Brain microvascular endothelial cell (primary cell): ENCODE results near the gene SF3B2.
"Not testable (repeated sequence)": the region's sequence is repeated elsewhere in the genome, so short reads cannot be mapped to it uniquely, and the experiment has no call there.

Experiments
- DNase-seq: peaks from one replicate; pipeline ENCODE4 v3.0.0-alpha.2; 2020
- H3K27ac ChIP-seq: fragments of 250-450 bp; sonication (Bioruptor Pico); 2 replicates; pipeline ENCODE4 v1.5.1; 2020; ENCODE audit warnings: mild to moderate bottlenecking, moderate library complexity
- H3K27me3 ChIP-seq: fragments of 250-450 bp; sonication (Bioruptor Pico); replicated peaks from 2 replicates; pipeline ENCODE4 v1.5.1; 2020; ENCODE audit warnings: mild to moderate bottlenecking
- H3K36me3 ChIP-seq: fragments of 250-450 bp; sonication (Bioruptor Pico); replicated peaks from 2 replicates; pipeline ENCODE4 v1.5.1; 2020; ENCODE audit warnings: mild to moderate bottlenecking
- H3K4me3 ChIP-seq: 2 replicates; pipeline ENCODE4 v1.5.1; 2011; ENCODE audit warnings: low read depth, mild to moderate bottlenecking, control low read depth, low read length, moderate library complexity
- in situ Hi-C: cut with HindIII; loops from 2 replicates; pipeline ENCODE4 v1.10.0; 2017; ENCODE audit warnings: low sequenced_read_pairs, low pct_ligation_motif_present
- TF ChIP-seq, protein P1 (sequence below): IDR thresholded peaks from 2 replicates; pipeline ENCODE4 v1.5.1; 2011; ENCODE audit warnings: low read depth, mild to moderate bottlenecking, moderate library complexity, low read length, control low read depth, inconsistent platforms; ENCODE audit errors: missing control alignments

SF3B2 gene

DNA sequence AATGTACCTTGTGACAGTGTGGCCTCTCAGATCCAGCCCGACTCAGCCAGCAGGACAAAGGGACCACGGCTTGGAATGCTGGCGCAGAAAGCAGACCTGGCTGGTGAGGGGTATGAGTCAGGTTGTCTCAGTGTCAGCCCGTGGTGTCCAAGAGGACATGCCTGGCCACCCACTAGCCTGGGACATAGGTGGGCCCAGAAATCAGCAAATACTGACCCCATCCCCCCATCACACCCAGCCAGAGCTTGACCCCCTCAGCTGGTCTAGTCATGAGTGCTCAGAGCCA lies 45.3 kb upstream of the SF3B2 start:
- H3K4me3 ChIP-seq, result no peak overlapping the region
- in situ Hi-C loops, result no loop called here
- H3K27me3 ChIP-seq, result no peaks in the 10 kb centered on the region
- peaks cover 8% of the 10 kb centered on the region for H3K36me3 ChIP-seq
- TF ChIP-seq, protein P1, sequence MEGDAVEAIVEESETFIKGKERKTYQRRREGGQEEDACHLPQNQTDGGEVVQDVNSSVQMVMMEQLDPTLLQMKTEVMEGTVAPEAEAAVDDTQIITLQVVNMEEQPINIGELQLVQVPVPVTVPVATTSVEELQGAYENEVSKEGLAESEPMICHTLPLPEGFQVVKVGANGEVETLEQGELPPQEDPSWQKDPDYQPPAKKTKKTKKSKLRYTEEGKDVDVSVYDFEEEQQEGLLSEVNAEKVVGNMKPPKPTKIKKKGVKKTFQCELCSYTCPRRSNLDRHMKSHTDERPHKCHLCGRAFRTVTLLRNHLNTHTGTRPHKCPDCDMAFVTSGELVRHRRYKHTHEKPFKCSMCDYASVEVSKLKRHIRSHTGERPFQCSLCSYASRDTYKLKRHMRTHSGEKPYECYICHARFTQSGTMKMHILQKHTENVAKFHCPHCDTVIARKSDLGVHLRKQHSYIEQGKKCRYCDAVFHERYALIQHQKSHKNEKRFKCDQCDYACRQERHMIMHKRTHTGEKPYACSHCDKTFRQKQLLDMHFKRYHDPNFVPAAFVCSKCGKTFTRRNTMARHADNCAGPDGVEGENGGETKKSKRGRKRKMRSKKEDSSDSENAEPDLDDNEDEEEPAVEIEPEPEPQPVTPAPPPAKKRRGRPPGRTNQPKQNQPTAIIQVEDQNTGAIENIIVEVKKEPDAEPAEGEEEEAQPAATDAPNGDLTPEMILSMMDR, result no peak
- DNase-seq, result no peak
- no peak overlapping the region for H3K27ac ChIP-seq

DNA sequence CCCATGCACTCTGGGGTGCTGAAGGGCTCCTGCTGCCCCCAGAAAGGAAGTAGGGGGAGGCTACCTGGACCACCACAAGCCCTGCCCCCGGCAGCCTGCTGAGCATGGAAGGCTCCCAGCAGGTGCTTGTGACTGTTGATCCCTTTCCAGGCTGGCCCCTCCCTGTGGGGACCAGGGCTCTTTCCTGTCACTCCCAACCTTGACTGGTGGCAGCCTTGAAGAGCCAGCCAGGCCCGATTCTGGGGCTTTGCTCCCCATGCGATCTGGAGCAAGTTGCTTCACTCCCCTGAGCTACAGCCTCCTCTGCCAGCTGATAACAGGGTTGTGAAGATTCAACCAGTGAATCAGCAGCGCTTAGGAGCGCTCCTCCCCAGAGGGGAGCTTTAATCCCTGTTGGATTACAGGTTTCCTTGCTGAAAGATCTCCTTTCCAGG lies 44.9 kb upstream of the SF3B2 start:
- TF ChIP-seq, protein P1, result no peak
- in situ Hi-C loops, result no loop called here
- H3K27ac ChIP-seq, result no peak overlapping the region
- DNase-seq, result no peak
- no peak overlapping the region for H3K4me3 ChIP-seq
- no peaks in the 10 kb centered on the region for H3K27me3 ChIP-seq
- H3K36me3 ChIP-seq, result peaks cover 8% of the 10 kb centered on the region

DNA sequence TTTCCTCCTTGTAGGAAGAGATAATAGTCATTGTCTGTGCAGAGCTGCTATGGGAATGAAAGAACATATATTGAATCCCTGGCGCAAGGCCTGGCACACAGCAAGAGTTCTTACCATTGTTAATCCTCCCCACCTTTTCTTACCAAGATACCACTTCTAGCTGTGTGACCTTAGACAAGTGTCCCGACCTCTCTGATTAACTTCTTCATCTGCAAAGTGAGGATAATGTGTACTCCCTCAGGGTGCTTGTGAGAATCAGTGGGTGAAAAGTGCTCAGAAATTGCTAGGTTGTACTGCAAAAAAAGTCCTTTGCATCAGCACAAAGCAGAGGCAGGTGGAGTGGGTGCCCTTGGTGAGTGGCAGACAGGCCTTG lies 44.1 kb upstream of the SF3B2 start:
- Histone ChIP-seq H3K27me3 (no peaks in the 10 kb centered on the region), H3K4me3 (no peak overlapping the region), H3K27ac (no peak overlapping the region), H3K36me3 (peaks cover 8% of the 10 kb centered on the region)
- in situ Hi-C loops, result no loop called here
- TF ChIP-seq, protein P1, result no peak
- DNase-seq, result no peak

DNA sequence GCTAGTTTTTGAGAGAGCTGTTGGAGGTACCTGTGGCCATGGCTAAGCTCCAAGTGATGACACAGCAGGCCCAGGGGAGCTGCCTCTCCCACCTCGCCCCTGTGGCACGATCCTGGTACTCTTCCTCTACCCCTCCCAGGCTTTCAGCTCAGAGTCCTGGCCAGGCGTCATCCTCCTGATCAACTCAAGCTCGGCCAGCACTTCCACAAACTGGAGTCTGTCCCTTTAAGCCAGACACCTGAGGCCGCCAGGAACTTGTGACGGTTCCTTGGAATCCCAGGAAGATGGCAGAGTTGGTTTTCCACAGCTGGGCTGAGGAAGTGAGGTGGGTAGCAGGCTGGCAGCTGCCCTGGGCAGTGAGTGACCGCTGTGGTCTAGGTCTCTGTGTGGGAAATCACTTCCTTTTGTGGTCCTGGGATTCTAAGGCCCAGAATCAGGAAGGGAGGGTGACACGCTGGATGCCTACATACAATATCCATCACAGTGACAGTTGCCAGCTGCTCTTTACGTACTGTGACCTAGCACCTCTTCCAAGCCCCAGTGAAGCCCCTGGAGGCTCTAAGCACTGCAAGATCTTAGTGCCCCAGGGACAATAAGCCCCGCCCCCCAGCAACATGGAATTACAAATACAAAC lies 43.6 kb upstream of the SF3B2 start:
- DNase-seq, result no peak
- H3K27ac ChIP-seq, result no peak overlapping the region
- TF ChIP-seq, protein P1, result no peak
- no peaks in the 10 kb centered on the region for H3K27me3 ChIP-seq
- peaks cover 8% of the 10 kb centered on the region for H3K36me3 ChIP-seq
- in situ Hi-C loops, result no loop called here
- no peak overlapping the region for H3K4me3 ChIP-seq

DNA sequence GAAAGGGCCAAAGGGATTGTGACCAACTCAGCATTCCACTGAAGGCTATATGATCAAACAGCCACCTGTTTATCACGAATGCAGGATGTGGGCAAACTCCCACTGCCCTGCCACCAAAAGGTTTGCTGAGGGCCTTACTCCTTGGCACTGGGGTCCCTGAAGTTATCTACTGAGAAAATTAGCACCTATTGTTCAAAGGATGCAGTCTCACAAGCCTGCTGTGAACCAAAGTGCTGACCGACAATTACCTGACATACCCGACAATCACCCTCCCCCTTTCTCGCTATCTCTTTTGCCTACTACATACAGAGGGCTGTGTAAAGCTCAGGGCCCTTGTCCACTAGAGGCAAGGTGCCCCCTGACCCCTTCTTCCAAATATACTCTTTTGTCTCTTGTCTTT lies 42.1 kb upstream of the SF3B2 start:
- H3K4me3 ChIP-seq, in situ Hi-C loops, DNase-seq, H3K27me3 ChIP-seq, H3K36me3 ChIP-seq, H3K27ac ChIP-seq: not testable (repeated sequence)

DNA sequence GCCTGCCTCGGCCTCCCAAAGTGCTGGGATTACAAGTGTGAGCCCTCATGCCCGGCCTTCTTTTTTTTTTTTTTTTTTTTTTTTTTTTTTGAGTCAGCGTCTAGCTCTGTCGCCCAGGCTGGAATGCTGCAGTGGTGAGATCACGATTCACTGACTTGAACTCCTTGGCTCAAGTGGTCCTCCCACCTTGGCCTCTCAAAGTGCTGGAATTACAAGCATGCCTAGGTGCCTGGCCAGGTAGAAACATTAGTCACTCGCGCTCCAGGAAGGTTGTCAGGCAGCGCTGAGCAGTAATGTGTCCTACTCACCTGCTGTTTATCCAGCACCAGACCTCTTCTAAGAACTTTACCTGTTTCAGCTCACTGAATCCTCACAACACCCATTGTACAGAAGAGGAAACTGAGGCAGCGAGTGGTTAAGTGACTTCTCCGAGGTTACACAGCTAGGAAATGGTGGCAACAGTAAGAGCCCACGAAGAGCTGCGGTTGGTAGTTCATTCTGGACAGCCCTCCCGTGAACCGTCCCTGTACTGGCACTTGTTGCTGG lies 40.9 kb upstream of the SF3B2 start:
- H3K27ac ChIP-seq, result no peak overlapping the region
- TF ChIP-seq, protein P1, result no peak
- in situ Hi-C loops, result no loop called here
- no peaks in the 10 kb centered on the region for H3K27me3 ChIP-seq
- no peak overlapping the region for H3K4me3 ChIP-seq
- H3K36me3 ChIP-seq, result no peaks in the 10 kb centered on the region
- DNase-seq, result peak; percentile 32
